SK-N-SH (cell line): ENCODE measurements around the gene DRD2. TPM values are rescaled to one million over a fixed set of nuclear protein-coding genes. Genes with fewer than 3 reads are reported as not detected.

Source experiments
- CTCF ChIA-PET: fragments of 300-600, 350-600 bp; formaldehyde crosslinking; extraction: SDS; loops from one replicate; lab custom pipeline; 2021; lab: Yijun Ruan, JAX
- POLR2A ChIA-PET: fragments of 350-600 bp; sonication (Branson Sonifier 250); formaldehyde crosslinking; extraction: SDS; loops from one replicate; lab custom pipeline; 2020; ENCODE audit warnings: antibody characterized with exemption, inconsistent platforms; lab: Yijun Ruan, JAX
- DNase-seq: peaks from one replicate; pipeline ENCODE4 v3.0.0; 2012
- H2AFZ ChIP-seq: fragments of 200-600 bp; sonication (generic); 2 replicates; pipeline ENCODE4 v1.8.1; 2016; ENCODE audit warnings: antibody characterized with exemption, mild to moderate bottlenecking, low read depth
- H3F3A ChIP-seq: fragments of 200-600 bp; sonication (generic); replicated peaks from 2 replicates; pipeline ENCODE3; 2016; ENCODE audit warnings: antibody characterized with exemption, mild to moderate bottlenecking; ENCODE audit not compliant: insufficient read depth
- H3K27ac ChIP-seq, 2 experiments: fragments of 200-500 bp in 1 of 2; fragments of 200-600 bp in 1 of 2; sonication (Bioruptor generic) in 1 of 2; sonication (generic), shearing (Covaris generic) in 1 of 2; 2 replicates each; pipeline versions ENCODE4 v1.5.1 to v1.6.1; 2014 to 2016; ENCODE audit warnings: low read depth in 2 of 2, inconsistent platforms in 1 of 2, low read length in 1 of 2, mild to moderate bottlenecking in 1 of 2, mixed read lengths in 1 of 2
- H3K27me3 ChIP-seq: fragments of 200-600 bp; sonication (generic), shearing (Covaris generic); 2 replicates; pipeline ENCODE4 v1.6.1; 2016; ENCODE audit warnings: mixed run types; ENCODE audit not compliant: insufficient read depth
- H3K36me3 ChIP-seq, 2 experiments: fragments of 200-500 bp in 1 of 2; fragments of 200-600 bp in 1 of 2; sonication (Bioruptor generic) in 1 of 2; sonication (generic) in 1 of 2; replicated peaks in 1 of 2; 2 replicates each; pipeline versions ENCODE3 to v1.5.1; 2014 to 2016; ENCODE audit warnings: low read length in 1 of 2, mild to moderate bottlenecking in 1 of 2; ENCODE audit not compliant: insufficient read depth in 2 of 2, control insufficient read depth in 1 of 2
- H3K4me1 ChIP-seq, 2 experiments: fragments of 200-500 bp in 1 of 2; fragments of 200-600 bp in 1 of 2; sonication (Bioruptor generic) in 1 of 2; sonication (generic), shearing (Covaris generic) in 1 of 2; 2 replicates each; pipeline versions ENCODE4 v1.5.1 to v1.6.1; 2014 to 2016; ENCODE audit warnings: low read depth in 1 of 2, low read length in 1 of 2, mixed run types in 1 of 2; ENCODE audit not compliant: insufficient read depth in 2 of 2, control insufficient read depth in 1 of 2
- H3K4me2 ChIP-seq: fragments of 200-600 bp; sonication (generic), shearing (Covaris generic); 2 replicates; pipeline ENCODE4 v1.6.1; 2017; ENCODE audit warnings: mixed run types
- H3K4me3 ChIP-seq, 2 experiments: fragments of 200-500 bp in 1 of 2; fragments of 200-600 bp in 1 of 2; sonication (Bioruptor generic) in 1 of 2; sonication (generic), shearing (Covaris generic) in 1 of 2; 2 replicates each; pipeline versions ENCODE4 v1.5.1 to v1.8.1; 2014 to 2016; ENCODE audit warnings: low read depth in 2 of 2, inconsistent platforms in 1 of 2, low read length in 1 of 2, mild to moderate bottlenecking in 1 of 2, mixed read lengths in 1 of 2, moderate library complexity in 1 of 2
- H3K79me2 ChIP-seq: fragments of 200-600 bp; sonication (generic); 2 replicates; pipeline ENCODE4 v1.8.1; 2017; ENCODE audit warnings: mild to moderate bottlenecking; ENCODE audit not compliant: insufficient read depth
- H3K9ac ChIP-seq: fragments of 200-600 bp; sonication (generic); 2 replicates; pipeline ENCODE4 v1.6.1; 2017; ENCODE audit warnings: mixed run types
- H3K9me2 ChIP-seq: fragments of 200-600 bp; sonication (generic); 2 replicates; pipeline ENCODE4 v1.6.1; 2017; ENCODE audit warnings: mixed run types
- H3K9me3 ChIP-seq: fragments of 200-600 bp; sonication (generic); 2 replicates; pipeline ENCODE4 v1.6.1; 2017; ENCODE audit warnings: mixed run types, mild to moderate bottlenecking, moderate library complexity
- H4K20me1 ChIP-seq: fragments of 200-600 bp; sonication (generic); 2 replicates; pipeline ENCODE4 v1.6.1; 2017; ENCODE audit warnings: mild to moderate bottlenecking, mixed run types; ENCODE audit not compliant: insufficient read depth
- CHD2 ChIP-seq: fragments of 150-350 bp; IDR thresholded peaks from 2 replicates; pipeline ENCODE4 v1.6.1; 2018; ENCODE audit warnings: low read length; ENCODE audit not compliant: partially characterized antibody
- ELF1 ChIP-seq: IDR thresholded peaks from 2 replicates; pipeline ENCODE4 v1.4.0; 2012
- FOSL2 ChIP-seq: IDR thresholded peaks from 2 replicates; pipeline ENCODE4 v1.4.0; 2012; ENCODE audit warnings: low read depth, mild to moderate bottlenecking, moderate library complexity, borderline replicate concordance
- FOXJ3 ChIP-seq: sonication (generic); formaldehyde crosslinking; IDR thresholded peaks from 2 replicates; pipeline ENCODE4 v1.5.1; 2020; ENCODE audit warnings: mild to moderate bottlenecking, missing genetic modification reagents
- FOXM1 ChIP-seq: IDR thresholded peaks from 2 replicates; pipeline ENCODE4 v1.4.0; 2012; ENCODE audit warnings: low read depth, mild to moderate bottlenecking
- GABPA ChIP-seq: IDR thresholded peaks from 2 replicates; pipeline ENCODE4 v1.4.0; 2012; ENCODE audit warnings: low read depth, mild to moderate bottlenecking
- GATA2 ChIP-seq: sonication (generic); formaldehyde crosslinking; IDR thresholded peaks from 2 replicates; pipeline ENCODE4 v1.5.0; 2020; ENCODE audit warnings: mild to moderate bottlenecking, missing genetic modification reagents
- MEF2A ChIP-seq: IDR thresholded peaks from 2 replicates; pipeline ENCODE4 v1.4.0; 2012; ENCODE audit warnings: low read depth, borderline replicate concordance
- NFIC ChIP-seq: IDR thresholded peaks from 2 replicates; pipeline ENCODE4 v1.4.0; 2012; ENCODE audit warnings: borderline replicate concordance
- NRF1 ChIP-seq: IDR thresholded peaks from 2 replicates; pipeline ENCODE4 v1.6.1; 2012; ENCODE audit warnings: low read depth, mild to moderate bottlenecking, low read length
- RAD21 ChIP-seq: IDR thresholded peaks from 2 replicates; pipeline ENCODE4 v1.6.1; 2012; ENCODE audit warnings: mild to moderate bottlenecking, low read length
- RCOR1 ChIP-seq: fragments of 150-350 bp; IDR thresholded peaks from 2 replicates; pipeline ENCODE4 v1.6.1; 2017; ENCODE audit warnings: antibody characterized with exemption, low read length
- RFX5 ChIP-seq: IDR thresholded peaks from 2 replicates; pipeline ENCODE4 v1.6.1; 2012; ENCODE audit warnings: mild to moderate bottlenecking, improper control_type of control experiment, low read length
- RXRA ChIP-seq: IDR thresholded peaks from 2 replicates; pipeline ENCODE4 v1.4.0; 2012; ENCODE audit warnings: low read depth, mild to moderate bottlenecking, borderline replicate concordance
- TAF1 ChIP-seq: IDR thresholded peaks from 2 replicates; pipeline ENCODE4 v1.6.1; 2012; ENCODE audit warnings: low read depth, mild to moderate bottlenecking, low read length, moderate library complexity, borderline replicate concordance
- TEAD4 ChIP-seq: IDR thresholded peaks from 2 replicates; pipeline ENCODE4 v1.4.0; 2012; ENCODE audit warnings: mild to moderate bottlenecking, borderline replicate concordance; ENCODE audit not compliant: insufficient read depth
- YY1 ChIP-seq: IDR thresholded peaks from 2 replicates; pipeline ENCODE4 v1.4.0; 2012; ENCODE audit warnings: low read depth, mild to moderate bottlenecking
- WGBS: methylation state at CpG from one replicate; pipeline ENCODE4 v1.1.6; 2017; ENCODE audit warnings: low lambda C conversion rate; 5-methylcytosine and 5-hydroxymethylcytosine counted together
- polyA plus RNA-seq, 3 experiments: library from polyadenylated mRNA; depleted of rRNA; stranded (reverse); fragments of >200 nt; gene quantifications; 2 replicates each; pipeline ENCODE4 v1.2.3, GENCODE V29; 2012
- TF ChIP-seq, protein P1 (sequence below): IDR thresholded peaks from 2 replicates; pipeline ENCODE4 v1.4.0; 2012; ENCODE audit warnings: low read depth, borderline replicate concordance
- TF ChIP-seq, protein P2 (sequence below): fragments of 200-600 bp; sonication (generic); IDR thresholded peaks from 2 replicates; pipeline ENCODE4 v1.6.1; 2017; ENCODE audit warnings: antibody characterized with exemption, mild to moderate bottlenecking, moderate library complexity
- TF ChIP-seq, protein P3 (sequence below): fragments of 150-350 bp; IDR thresholded peaks from 2 replicates; pipeline ENCODE4 v1.6.1; 2017; ENCODE audit warnings: antibody characterized with exemption, low read length, low read depth, borderline replicate concordance
- TF ChIP-seq, protein P4 (sequence below): IDR thresholded peaks from 2 replicates; pipeline ENCODE4 v1.4.0; 2012; ENCODE audit warnings: low read depth, borderline replicate concordance
- TF ChIP-seq, protein P5 (sequence below): IDR thresholded peaks from 2 replicates; pipeline ENCODE4 v1.4.0; 2012; ENCODE audit warnings: low read depth

The DRD2 gene
- polyA plus RNA-seq, 1 of the 3 experiments (the other 2 are of a cell fraction): 0.10 TPM

DNA sequence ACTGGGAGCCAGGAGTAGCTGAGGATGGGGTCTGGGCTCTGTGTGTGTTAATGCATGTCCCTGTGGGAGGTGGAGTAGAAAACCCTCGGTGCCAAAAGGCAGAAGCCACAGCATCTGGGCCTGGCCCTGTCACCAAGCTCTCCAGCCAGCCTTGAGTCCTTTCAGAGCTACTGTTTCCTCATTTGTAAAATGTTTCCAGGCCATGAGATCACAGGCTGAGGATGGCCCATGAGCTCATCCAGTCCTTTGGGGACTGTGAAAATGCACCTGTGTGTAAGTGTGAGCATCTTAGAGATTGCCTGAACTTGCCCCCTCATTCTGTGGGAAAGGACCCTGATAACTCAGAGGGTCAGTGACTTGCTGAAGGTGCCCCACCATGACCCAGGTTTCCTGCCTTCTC, 78.5 kb downstream of the DRD2 start:
- ChIA-PET CTCF (no interaction called here), POLR2A (no interaction called here)
- H3K4me3 ChIP-seq: no peak overlapping the region
- no peak for TF ChIP-seq GABPA
- no peak for TF ChIP-seq RAD21
- no peak for TF ChIP-seq CHD2
- TF ChIP-seq, protein P1, sequence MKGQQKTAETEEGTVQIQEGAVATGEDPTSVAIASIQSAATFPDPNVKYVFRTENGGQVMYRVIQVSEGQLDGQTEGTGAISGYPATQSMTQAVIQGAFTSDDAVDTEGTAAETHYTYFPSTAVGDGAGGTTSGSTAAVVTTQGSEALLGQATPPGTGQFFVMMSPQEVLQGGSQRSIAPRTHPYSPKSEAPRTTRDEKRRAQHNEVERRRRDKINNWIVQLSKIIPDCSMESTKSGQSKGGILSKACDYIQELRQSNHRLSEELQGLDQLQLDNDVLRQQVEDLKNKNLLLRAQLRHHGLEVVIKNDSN: no peak
- no peak for TF ChIP-seq RCOR1
- no peak for TF ChIP-seq GATA2
- TF ChIP-seq, protein P2, sequence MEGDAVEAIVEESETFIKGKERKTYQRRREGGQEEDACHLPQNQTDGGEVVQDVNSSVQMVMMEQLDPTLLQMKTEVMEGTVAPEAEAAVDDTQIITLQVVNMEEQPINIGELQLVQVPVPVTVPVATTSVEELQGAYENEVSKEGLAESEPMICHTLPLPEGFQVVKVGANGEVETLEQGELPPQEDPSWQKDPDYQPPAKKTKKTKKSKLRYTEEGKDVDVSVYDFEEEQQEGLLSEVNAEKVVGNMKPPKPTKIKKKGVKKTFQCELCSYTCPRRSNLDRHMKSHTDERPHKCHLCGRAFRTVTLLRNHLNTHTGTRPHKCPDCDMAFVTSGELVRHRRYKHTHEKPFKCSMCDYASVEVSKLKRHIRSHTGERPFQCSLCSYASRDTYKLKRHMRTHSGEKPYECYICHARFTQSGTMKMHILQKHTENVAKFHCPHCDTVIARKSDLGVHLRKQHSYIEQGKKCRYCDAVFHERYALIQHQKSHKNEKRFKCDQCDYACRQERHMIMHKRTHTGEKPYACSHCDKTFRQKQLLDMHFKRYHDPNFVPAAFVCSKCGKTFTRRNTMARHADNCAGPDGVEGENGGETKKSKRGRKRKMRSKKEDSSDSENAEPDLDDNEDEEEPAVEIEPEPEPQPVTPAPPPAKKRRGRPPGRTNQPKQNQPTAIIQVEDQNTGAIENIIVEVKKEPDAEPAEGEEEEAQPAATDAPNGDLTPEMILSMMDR: no peak
- no peak for TF ChIP-seq TAF1
- TF ChIP-seq YY1: no peak
- WGBS: no CpG with 5 or more reads among the region's 1 CpG
- no peaks in the 10 kb centered on the region for H3K9me2 ChIP-seq
- H3K79me2 ChIP-seq: no peaks in the 10 kb centered on the region
- no peak overlapping the region for H3K27ac ChIP-seq
- H3K4me1 ChIP-seq: peaks cover 0 to 16% of the 10 kb centered on the region in 2 experiments; a peak in 1 of 4 replicates
- H3K9me3 ChIP-seq: no peaks in the 10 kb centered on the region
- H2AFZ ChIP-seq: no peak overlapping the region
- H3F3A ChIP-seq: no peaks in the 10 kb centered on the region
- H3K36me3 ChIP-seq: no peaks in the 10 kb centered on the region
- no peak overlapping the region for H3K4me2 ChIP-seq
- H3K9ac ChIP-seq: no peak overlapping the region
- no peaks in the 10 kb centered on the region for H3K27me3 ChIP-seq
- H4K20me1 ChIP-seq: no peaks in the 10 kb centered on the region
- no peak for DNase-seq

DNA sequence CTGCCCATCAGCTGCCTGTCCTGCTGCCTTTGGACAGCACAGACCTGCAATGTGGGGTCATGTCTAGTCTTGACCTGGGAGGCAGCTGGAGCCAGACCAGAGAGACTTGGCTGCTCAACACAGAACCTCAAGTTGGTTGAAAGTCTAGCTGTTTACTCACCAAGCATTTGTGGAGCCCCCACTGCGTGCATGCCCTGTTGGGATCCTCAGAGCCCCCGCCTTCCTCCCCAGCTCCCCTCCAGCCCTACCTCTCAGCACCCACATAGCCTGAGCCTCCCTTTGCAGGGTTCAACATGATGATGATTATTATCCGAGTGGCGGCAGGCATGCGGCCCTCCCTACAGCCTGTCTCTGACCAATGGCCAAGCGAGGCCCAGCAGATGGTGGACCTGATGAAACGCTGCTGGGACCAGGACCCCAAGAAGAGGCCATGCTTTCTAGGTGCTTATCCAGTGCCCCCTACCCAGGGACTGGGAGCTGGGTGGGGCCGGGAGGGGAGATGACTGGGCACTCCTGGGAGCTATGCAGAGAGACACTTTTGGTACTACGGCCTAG, 79.3 kb downstream of the DRD2 start:
- POLR2A ChIA-PET: no interaction called here
- no peak for TF ChIP-seq FOXM1
- TF ChIP-seq RXRA: no peak
- TF ChIP-seq TEAD4: no peak
- TF ChIP-seq FOXJ3 (CRISPR knock-in tag): no peak
- TF ChIP-seq, protein P3, sequence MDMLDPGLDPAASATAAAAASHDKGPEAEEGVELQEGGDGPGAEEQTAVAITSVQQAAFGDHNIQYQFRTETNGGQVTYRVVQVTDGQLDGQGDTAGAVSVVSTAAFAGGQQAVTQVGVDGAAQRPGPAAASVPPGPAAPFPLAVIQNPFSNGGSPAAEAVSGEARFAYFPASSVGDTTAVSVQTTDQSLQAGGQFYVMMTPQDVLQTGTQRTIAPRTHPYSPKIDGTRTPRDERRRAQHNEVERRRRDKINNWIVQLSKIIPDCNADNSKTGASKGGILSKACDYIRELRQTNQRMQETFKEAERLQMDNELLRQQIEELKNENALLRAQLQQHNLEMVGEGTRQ: no peak
- no peak for TF ChIP-seq RFX5
- TF ChIP-seq NFIC: no peak
- TF ChIP-seq GABPA: no peak
- TF ChIP-seq MEF2A: no peak
- TF ChIP-seq FOSL2: no peak
- TF ChIP-seq RCOR1: no peak
- TF ChIP-seq NRF1: no peak
- TF ChIP-seq, protein P4, sequence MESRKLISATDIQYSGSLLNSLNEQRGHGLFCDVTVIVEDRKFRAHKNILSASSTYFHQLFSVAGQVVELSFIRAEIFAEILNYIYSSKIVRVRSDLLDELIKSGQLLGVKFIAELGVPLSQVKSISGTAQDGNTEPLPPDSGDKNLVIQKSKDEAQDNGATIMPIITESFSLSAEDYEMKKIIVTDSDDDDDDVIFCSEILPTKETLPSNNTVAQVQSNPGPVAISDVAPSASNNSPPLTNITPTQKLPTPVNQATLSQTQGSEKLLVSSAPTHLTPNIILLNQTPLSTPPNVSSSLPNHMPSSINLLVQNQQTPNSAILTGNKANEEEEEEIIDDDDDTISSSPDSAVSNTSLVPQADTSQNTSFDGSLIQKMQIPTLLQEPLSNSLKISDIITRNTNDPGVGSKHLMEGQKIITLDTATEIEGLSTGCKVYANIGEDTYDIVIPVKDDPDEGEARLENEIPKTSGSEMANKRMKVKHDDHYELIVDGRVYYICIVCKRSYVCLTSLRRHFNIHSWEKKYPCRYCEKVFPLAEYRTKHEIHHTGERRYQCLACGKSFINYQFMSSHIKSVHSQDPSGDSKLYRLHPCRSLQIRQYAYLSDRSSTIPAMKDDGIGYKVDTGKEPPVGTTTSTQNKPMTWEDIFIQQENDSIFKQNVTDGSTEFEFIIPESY: no peak
- no peak for TF ChIP-seq ELF1
- TF ChIP-seq, protein P5, sequence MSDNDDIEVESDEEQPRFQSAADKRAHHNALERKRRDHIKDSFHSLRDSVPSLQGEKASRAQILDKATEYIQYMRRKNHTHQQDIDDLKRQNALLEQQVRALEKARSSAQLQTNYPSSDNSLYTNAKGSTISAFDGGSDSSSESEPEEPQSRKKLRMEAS: no peak
- TF ChIP-seq, all 33 proteins: peak for 0
- 82% methylated on average over 4 of the region's 9 CpGs for WGBS
- Histone ChIP-seq H3K36me3 (no peaks in the 10 kb centered on the region), H3K4me3 (no peak overlapping the region), H3K9me2 (no peaks in the 10 kb centered on the region), H3F3A (no peaks in the 10 kb centered on the region), H3K27ac (no peak overlapping the region), H3K79me2 (no peaks in the 10 kb centered on the region), H3K9me3 (no peaks in the 10 kb centered on the region), H4K20me1 (no peaks in the 10 kb centered on the region), H2AFZ (no peak overlapping the region), H3K27me3 (no peaks in the 10 kb centered on the region), H3K4me2 (no peak overlapping the region), H3K9ac (no peak overlapping the region), H3K4me1 (peaks cover 0 to 11% of the 10 kb centered on the region in 2 experiments; a peak in 1 of 4 replicates)
- CTCF ChIA-PET: interaction anchor here (1.3 kb wide), 1 partner anchor 15 kb away, joined by 4 read pairs; no protein-coding TSS in a partner anchor
- no peak for DNase-seq
